Astrocyte of the hippocampus (primary cell): ENCODE data around the gene SCGB1C1.
"Not testable (repeated sequence)": the region's sequence is repeated elsewhere in the genome, so short reads cannot be mapped to it uniquely, and the experiment has no call there.

Experiments
- DNase-seq: peaks from one replicate; pipeline ENCODE4 v3.0.0; 2011; ENCODE audit warnings: low read depth, low spot score

Gene SCGB1C1

GRCh38 chr11:192674-193128 is at the start of gene SCGB1C1:
Gene SCGB1C1 (plus strand): TSS chr11:193078. CDS start chr11:193100, 22 bp downstream.
- DNase-seq = not testable (repeated sequence)

- not testable (repeated sequence) for DNase-seq
Observed at GRCh38 chr11:180242-180641, 12.6 kb upstream of the SCGB1C1 start.

- DNase-seq = not testable (repeated sequence)
Observed at GRCh38 chr11:189200-189783, 3.6 kb upstream of the SCGB1C1 start.

- DNase-seq = not testable (repeated sequence)
Observed at GRCh38 chr11:189843-190311, 3.0 kb upstream of the SCGB1C1 start.

- not testable (repeated sequence) for DNase-seq
Observed at GRCh38 chr11:190546-190945, 2.3 kb upstream of the SCGB1C1 start.

GRCh38 chr11:191490-192478 is 1.1 kb upstream of the SCGB1C1 start:
- DNase-seq = not testable (repeated sequence)

GRCh38 chr11:193481-193880 is 603 bp downstream of the SCGB1C1 start:
- DNase-seq = not testable (repeated sequence)

GRCh38 chr11:196786-197731 is 4.2 kb downstream of the SCGB1C1 start:
- DNase-seq = no peak

GRCh38 chr11:197741-198235 is 4.9 kb downstream of the SCGB1C1 start:
- no peak for DNase-seq

GRCh38 chr11:198236-198806 is 5.4 kb downstream of the SCGB1C1 start:
- DNase-seq = no peak

GRCh38 chr11:199004-199581 is 6.2 kb downstream of the SCGB1C1 start:
- DNase-seq = no peak

GRCh38 chr11:199782-200181 is 6.9 kb downstream of the SCGB1C1 start:
- no peak for DNase-seq

GRCh38 chr11:200224-201003 is 7.5 kb downstream of the SCGB1C1 start:
- DNase-seq = no peak

GRCh38 chr11:201966-202365 is 9.1 kb downstream of the SCGB1C1 start:
- no peak for DNase-seq

- DNase-seq = no peak
Observed at GRCh38 chr11:202490-202889, 9.6 kb downstream of the SCGB1C1 start.

- DNase-seq = no peak
Observed at GRCh38 chr11:203056-203944, 10.4 kb downstream of the SCGB1C1 start.

GRCh38 chr11:203945-204586 is 11.2 kb downstream of the SCGB1C1 start:
- DNase-seq = no peak

GRCh38 chr11:204587-205109 is 11.8 kb downstream of the SCGB1C1 start:
- DNase-seq = no peak
